ENCODE results near the gene NOTCH2NLA.
"Not testable (repeated sequence)": the region's sequence is repeated elsewhere in the genome, so short reads cannot be mapped to it uniquely, and the experiment has no call there.

NOTCH2NLA gene

DNA sequence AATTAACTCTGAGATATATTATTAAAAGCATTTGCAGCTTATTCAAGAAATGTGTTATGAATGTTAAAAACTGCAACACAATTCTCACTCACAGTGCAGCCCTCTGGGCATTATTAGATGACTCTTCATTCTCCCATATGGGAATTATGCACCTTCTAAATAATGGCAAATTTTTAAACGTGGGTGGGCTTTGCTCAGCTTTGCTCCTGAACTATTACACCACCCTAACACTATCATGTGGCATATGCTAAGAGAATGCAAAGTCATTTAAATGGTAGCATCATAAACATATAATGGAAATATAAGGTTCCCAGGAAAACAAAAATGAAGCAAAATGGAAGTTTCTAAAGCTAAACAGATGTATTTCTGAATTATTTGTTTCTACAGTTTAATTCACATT, 61.5 kb downstream of the NOTCH2NLA start:
- DNase-seq = not testable (repeated sequence)

DNA sequence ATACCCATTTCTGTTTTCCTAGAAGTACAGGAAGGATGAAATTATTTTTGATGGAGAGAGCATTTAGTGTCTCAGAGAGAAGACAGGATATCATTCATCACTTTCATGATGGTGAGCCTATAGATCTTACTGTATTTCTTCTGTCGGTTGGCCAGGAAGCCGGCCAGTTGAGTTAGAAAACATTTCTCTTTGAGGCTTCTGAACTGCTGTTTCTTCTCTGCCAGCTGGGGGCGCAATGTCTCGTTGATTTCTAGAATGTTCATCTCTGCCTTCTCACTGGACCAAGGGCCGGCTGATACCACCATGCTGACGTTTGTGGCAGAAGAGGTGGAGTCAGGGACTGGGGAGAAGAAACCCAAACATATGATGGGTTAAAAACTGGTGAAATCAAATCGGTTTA, 84.4 kb downstream of the NOTCH2NLA start, which contains the start of gene NBPF10:
Gene NBPF10 (minus strand): TSS at position 340 of the 400 bp plus-strand sequence. CDS start 35 bp downstream, at position 305.
- DNase-seq = peak in 1 of 2 experiments; percentile 1
